ENCODE data around the gene SLC27A5. TPM values are rescaled to one million over a fixed set of nuclear protein-coding genes. Genes with fewer than 3 reads are reported as not detected.

The SLC27A5 gene
- polyA plus RNA-seq, 1 of the 3 experiments (the other 2 are of a cell fraction), result 57.3 TPM

GRCh38 chr19:58551577-58552471, 40.0 kb upstream of the SLC27A5 start:
- Histone ChIP-seq H2AFZ (ENCODE audit: low read depth) (no peak overlapping the region), H3F3A (replicated peaks; ENCODE audit: insufficient read depth) (peaks cover 62% of the 10 kb centered on the region), H3K9me3 (no peaks in the 10 kb centered on the region), H3K4me2 (no peak overlapping the region), H3K4me3 (ENCODE audit: low read depth in 2 of 2, low read length in 1 of 2) (no peak overlapping the region), H3K36me3 (replicated peaks in 1 of 2; ENCODE audit: control insufficient read depth in 1 of 2, insufficient read depth in 2 of 2, low read length in 1 of 2) (peaks cover 53 to 74% of the 10 kb centered on the region in 2 experiments), H3K9ac (no peak overlapping the region), H3K9me2 (no peaks in the 10 kb centered on the region), H3K79me2 (ENCODE audit: insufficient read depth) (peaks cover 63% of the 10 kb centered on the region), H3K4me1 (ENCODE audit: control insufficient read depth in 1 of 2, insufficient read depth in 2 of 2, low read depth in 1 of 2, low read length in 1 of 2) (peaks cover 16 to 37% of the 10 kb centered on the region in 2 experiments; a peak in 3 of 4 replicates), H3K27ac (ENCODE audit: low read depth in 2 of 2, low read length in 1 of 2) (no peak overlapping the region; a peak in 1 of 4 replicates), H4K20me1 (ENCODE audit: insufficient read depth) (peaks cover 34% of the 10 kb centered on the region), H3K27me3 (ENCODE audit: insufficient read depth) (no peaks in the 10 kb centered on the region)
- no peak for DNase-seq
- POLR2A ChIA-PET, result interaction anchor here (1.0 to 4.3 kb wide), 3 partner anchors 7 to 38 kb away, joined by 3 to 42 read pairs (median 3); partner anchors contain the start of gene TRIM28
- CTCF ChIA-PET, result interaction anchor here (9.1 kb wide), 1 partner anchor 33 kb away, joined by 81 read pairs; the partner anchor contains the start of gene ZBTB45
- peak; percentile 18 for TF ChIP-seq POLR2AphosphoS5 (IDR thresholded peaks at IDR 0.05; ENCODE audit: low read depth, low read length)
- no peak for TF ChIP-seq YY1 (IDR thresholded peaks at IDR 0.05; ENCODE audit: low read depth)
- 95% methylated on average over 17 of the region's 18 CpGs for WGBS (ENCODE audit: low lambda C conversion rate)

DNA sequence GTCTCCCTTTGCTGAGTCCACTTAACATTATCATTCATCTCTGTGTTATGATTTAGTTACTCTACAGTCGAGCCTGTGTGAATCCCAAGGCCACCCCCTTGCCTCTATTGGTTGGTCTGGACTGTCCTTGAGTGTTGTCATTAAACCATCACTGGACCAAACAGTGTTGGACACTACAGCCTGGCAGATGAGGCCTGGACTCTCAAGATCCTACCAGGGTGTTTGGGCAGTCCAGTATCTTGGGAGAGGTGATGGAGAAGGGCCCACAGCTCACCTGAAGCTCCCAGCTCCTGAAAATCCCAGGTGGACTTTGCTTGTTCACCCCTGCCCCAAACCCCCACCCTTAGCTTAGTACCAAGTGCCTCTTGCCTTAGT, 39.3 kb upstream of the SLC27A5 start:
- no peaks in the 10 kb centered on the region for H3K9me2 ChIP-seq
- no peaks in the 10 kb centered on the region for H3K9me3 ChIP-seq
- H3K27ac ChIP-seq (ENCODE audit: low read depth in 2 of 2, low read length in 1 of 2), result no peak overlapping the region; a peak in 1 of 4 replicates
- H3K79me2 ChIP-seq (ENCODE audit: insufficient read depth), result peaks cover 63% of the 10 kb centered on the region
- ChIA-PET POLR2A (interaction anchor here (1.0 to 1.2 kb wide), 2 partner anchors 10 to 37 kb away, joined by 3 read pairs; no protein-coding TSS in a partner anchor), CTCF (interaction anchor here (9.1 kb wide), 1 partner anchor 32 kb away, joined by 81 read pairs; the partner anchor contains the start of gene ZBTB45)
- no peak overlapping the region for H2AFZ ChIP-seq (ENCODE audit: low read depth)
- peaks cover 61% of the 10 kb centered on the region for H3F3A ChIP-seq (replicated peaks; ENCODE audit: insufficient read depth)
- H3K4me2 ChIP-seq, result no peak overlapping the region
- peaks cover 52 to 74% of the 10 kb centered on the region in 2 experiments for H3K36me3 ChIP-seq (replicated peaks in 1 of 2; ENCODE audit: control insufficient read depth in 1 of 2, insufficient read depth in 2 of 2, low read length in 1 of 2)
- H3K27me3 ChIP-seq (ENCODE audit: insufficient read depth), result no peaks in the 10 kb centered on the region
- peaks cover 41% of the 10 kb centered on the region for H4K20me1 ChIP-seq (ENCODE audit: insufficient read depth)
- WGBS (ENCODE audit: low lambda C conversion rate), result 62% methylated on average over 1 of the region's 1 CpG
- H3K9ac ChIP-seq, result no peak overlapping the region
- no peak overlapping the region for H3K4me3 ChIP-seq (ENCODE audit: low read depth in 2 of 2, low read length in 1 of 2)
- H3K4me1 ChIP-seq (ENCODE audit: control insufficient read depth in 1 of 2, insufficient read depth in 2 of 2, low read depth in 1 of 2, low read length in 1 of 2), result peaks cover 20 to 36% of the 10 kb centered on the region in 2 experiments; a peak in 3 of 4 replicates
- DNase-seq, result no peak
- TF ChIP-seq, protein P1, sequence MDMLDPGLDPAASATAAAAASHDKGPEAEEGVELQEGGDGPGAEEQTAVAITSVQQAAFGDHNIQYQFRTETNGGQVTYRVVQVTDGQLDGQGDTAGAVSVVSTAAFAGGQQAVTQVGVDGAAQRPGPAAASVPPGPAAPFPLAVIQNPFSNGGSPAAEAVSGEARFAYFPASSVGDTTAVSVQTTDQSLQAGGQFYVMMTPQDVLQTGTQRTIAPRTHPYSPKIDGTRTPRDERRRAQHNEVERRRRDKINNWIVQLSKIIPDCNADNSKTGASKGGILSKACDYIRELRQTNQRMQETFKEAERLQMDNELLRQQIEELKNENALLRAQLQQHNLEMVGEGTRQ (IDR thresholded peaks at IDR 0.05; ENCODE audit: borderline replicate concordance, low read depth, low read length), result no peak
- TF ChIP-seq, protein P2, sequence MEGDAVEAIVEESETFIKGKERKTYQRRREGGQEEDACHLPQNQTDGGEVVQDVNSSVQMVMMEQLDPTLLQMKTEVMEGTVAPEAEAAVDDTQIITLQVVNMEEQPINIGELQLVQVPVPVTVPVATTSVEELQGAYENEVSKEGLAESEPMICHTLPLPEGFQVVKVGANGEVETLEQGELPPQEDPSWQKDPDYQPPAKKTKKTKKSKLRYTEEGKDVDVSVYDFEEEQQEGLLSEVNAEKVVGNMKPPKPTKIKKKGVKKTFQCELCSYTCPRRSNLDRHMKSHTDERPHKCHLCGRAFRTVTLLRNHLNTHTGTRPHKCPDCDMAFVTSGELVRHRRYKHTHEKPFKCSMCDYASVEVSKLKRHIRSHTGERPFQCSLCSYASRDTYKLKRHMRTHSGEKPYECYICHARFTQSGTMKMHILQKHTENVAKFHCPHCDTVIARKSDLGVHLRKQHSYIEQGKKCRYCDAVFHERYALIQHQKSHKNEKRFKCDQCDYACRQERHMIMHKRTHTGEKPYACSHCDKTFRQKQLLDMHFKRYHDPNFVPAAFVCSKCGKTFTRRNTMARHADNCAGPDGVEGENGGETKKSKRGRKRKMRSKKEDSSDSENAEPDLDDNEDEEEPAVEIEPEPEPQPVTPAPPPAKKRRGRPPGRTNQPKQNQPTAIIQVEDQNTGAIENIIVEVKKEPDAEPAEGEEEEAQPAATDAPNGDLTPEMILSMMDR (IDR thresholded peaks at IDR 0.05), result no peak
- TF ChIP-seq NFIC (IDR thresholded peaks at IDR 0.05; ENCODE audit: borderline replicate concordance) (no peak), TEAD4 (IDR thresholded peaks at IDR 0.05; ENCODE audit: borderline replicate concordance, insufficient read depth) (no peak), EP300 (IDR thresholded peaks at IDR 0.05; ENCODE audit: borderline replicate concordance in 1 of 2, low read depth in 1 of 2, low read length in 1 of 2) (no peak), TAF1 (IDR thresholded peaks at IDR 0.05; ENCODE audit: borderline replicate concordance, low read depth, low read length) (no peak), RFX5 (IDR thresholded peaks at IDR 0.05; ENCODE audit: low read length) (no peak), FOXJ3 (CRISPR knock-in tag; IDR thresholded peaks at IDR 0.05) (no peak), JUND (IDR thresholded peaks at IDR 0.05) (no peak), POLR2AphosphoS5 (IDR thresholded peaks at IDR 0.05; ENCODE audit: low read depth, low read length) (no peak; the same call in 1 of the 2 replicates), YY1 (IDR thresholded peaks at IDR 0.05; ENCODE audit: low read depth) (no peak)
- TF ChIP-seq, protein P3, sequence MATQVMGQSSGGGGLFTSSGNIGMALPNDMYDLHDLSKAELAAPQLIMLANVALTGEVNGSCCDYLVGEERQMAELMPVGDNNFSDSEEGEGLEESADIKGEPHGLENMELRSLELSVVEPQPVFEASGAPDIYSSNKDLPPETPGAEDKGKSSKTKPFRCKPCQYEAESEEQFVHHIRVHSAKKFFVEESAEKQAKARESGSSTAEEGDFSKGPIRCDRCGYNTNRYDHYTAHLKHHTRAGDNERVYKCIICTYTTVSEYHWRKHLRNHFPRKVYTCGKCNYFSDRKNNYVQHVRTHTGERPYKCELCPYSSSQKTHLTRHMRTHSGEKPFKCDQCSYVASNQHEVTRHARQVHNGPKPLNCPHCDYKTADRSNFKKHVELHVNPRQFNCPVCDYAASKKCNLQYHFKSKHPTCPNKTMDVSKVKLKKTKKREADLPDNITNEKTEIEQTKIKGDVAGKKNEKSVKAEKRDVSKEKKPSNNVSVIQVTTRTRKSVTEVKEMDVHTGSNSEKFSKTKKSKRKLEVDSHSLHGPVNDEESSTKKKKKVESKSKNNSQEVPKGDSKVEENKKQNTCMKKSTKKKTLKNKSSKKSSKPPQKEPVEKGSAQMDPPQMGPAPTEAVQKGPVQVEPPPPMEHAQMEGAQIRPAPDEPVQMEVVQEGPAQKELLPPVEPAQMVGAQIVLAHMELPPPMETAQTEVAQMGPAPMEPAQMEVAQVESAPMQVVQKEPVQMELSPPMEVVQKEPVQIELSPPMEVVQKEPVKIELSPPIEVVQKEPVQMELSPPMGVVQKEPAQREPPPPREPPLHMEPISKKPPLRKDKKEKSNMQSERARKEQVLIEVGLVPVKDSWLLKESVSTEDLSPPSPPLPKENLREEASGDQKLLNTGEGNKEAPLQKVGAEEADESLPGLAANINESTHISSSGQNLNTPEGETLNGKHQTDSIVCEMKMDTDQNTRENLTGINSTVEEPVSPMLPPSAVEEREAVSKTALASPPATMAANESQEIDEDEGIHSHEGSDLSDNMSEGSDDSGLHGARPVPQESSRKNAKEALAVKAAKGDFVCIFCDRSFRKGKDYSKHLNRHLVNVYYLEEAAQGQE (IDR thresholded peaks at IDR 0.05; ENCODE audit: low read depth, low read length), result no peak
- TF ChIP-seq, protein P4, sequence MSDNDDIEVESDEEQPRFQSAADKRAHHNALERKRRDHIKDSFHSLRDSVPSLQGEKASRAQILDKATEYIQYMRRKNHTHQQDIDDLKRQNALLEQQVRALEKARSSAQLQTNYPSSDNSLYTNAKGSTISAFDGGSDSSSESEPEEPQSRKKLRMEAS (IDR thresholded peaks at IDR 0.05; ENCODE audit: low read depth), result no peak
- TF ChIP-seq, protein P5, sequence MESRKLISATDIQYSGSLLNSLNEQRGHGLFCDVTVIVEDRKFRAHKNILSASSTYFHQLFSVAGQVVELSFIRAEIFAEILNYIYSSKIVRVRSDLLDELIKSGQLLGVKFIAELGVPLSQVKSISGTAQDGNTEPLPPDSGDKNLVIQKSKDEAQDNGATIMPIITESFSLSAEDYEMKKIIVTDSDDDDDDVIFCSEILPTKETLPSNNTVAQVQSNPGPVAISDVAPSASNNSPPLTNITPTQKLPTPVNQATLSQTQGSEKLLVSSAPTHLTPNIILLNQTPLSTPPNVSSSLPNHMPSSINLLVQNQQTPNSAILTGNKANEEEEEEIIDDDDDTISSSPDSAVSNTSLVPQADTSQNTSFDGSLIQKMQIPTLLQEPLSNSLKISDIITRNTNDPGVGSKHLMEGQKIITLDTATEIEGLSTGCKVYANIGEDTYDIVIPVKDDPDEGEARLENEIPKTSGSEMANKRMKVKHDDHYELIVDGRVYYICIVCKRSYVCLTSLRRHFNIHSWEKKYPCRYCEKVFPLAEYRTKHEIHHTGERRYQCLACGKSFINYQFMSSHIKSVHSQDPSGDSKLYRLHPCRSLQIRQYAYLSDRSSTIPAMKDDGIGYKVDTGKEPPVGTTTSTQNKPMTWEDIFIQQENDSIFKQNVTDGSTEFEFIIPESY (IDR thresholded peaks at IDR 0.05; ENCODE audit: borderline replicate concordance, low read depth), result no peak

Measured in SK-N-SH (cell line).